Measurements from ENCODE around the gene PISD. TPM values are rescaled to one million over a fixed set of nuclear protein-coding genes. Genes with fewer than 3 reads are reported as not detected.
A peak's percentile ranks its signal among the peaks of the same experiment; 100 is the strongest.
"Not testable (repeated sequence)": the region's sequence is repeated elsewhere in the genome, so short reads cannot be mapped to it uniquely, and the experiment has no call there.

PISD gene
- total RNA-seq, 1 experiment from 2014 or later, result 46.1 TPM

- no peak for DNase-seq (ENCODE audit: low spot score)
- in situ Hi-C loops (cut with HindIII; ENCODE audit: low sequenced_read_pairs), result no loop called here
Observed at GRCh38 chr22:31614781-31615490, 47.1 kb downstream of the PISD start.

- in situ Hi-C loops (cut with HindIII; ENCODE audit: low sequenced_read_pairs), result no loop called here
- no peak for DNase-seq (ENCODE audit: low spot score)
Observed at GRCh38 chr22:31613904-31614296, 48.1 kb downstream of the PISD start.

- DNase-seq (ENCODE audit: low spot score), result no peak
- in situ Hi-C loops (cut with HindIII; ENCODE audit: low sequenced_read_pairs), result no loop called here
Observed at GRCh38 chr22:31613286-31613903, 48.6 kb downstream of the PISD start.

- in situ Hi-C loops (cut with HindIII; ENCODE audit: low sequenced_read_pairs), result no loop called here
- no peak for DNase-seq (ENCODE audit: low spot score)
Observed at GRCh38 chr22:31612891-31613285, 49.1 kb downstream of the PISD start.

- in situ Hi-C loops (cut with HindIII; ENCODE audit: low sequenced_read_pairs), result no loop called here
- no peak for DNase-seq (ENCODE audit: low spot score)
Observed at GRCh38 chr22:31611061-31611760, 50.8 kb downstream of the PISD start.

GRCh38 chr22:31610611-31611010, 51.4 kb downstream of the PISD start:
- DNase-seq (ENCODE audit: low spot score), result no peak
- in situ Hi-C loops (cut with HindIII; ENCODE audit: low sequenced_read_pairs), result no loop called here

GRCh38 chr22:31609716-31610115, 52.3 kb downstream of the PISD start:
- in situ Hi-C loops (cut with HindIII; ENCODE audit: low sequenced_read_pairs), result no loop called here

GRCh38 chr22:31607696-31608095, 54.3 kb downstream of the PISD start:
- in situ Hi-C loops (cut with HindIII; ENCODE audit: low sequenced_read_pairs), result no loop called here
- no peak for DNase-seq (ENCODE audit: low spot score)

More at GRCh38 chr22:31609716-31610115, 52.3 kb downstream of the PISD start:
- no peak for DNase-seq (ENCODE audit: low spot score)

- DNase-seq (ENCODE audit: low spot score), result peak; percentile 88
- in situ Hi-C loops (cut with HindIII; ENCODE audit: low sequenced_read_pairs), result no loop called here
Observed at GRCh38 chr22:31605851-31606585, 56.0 kb downstream of the PISD start.

GRCh38 chr22:31604746-31605705, 57.0 kb downstream of the PISD start:
- DNase-seq (ENCODE audit: low spot score), result peak; percentile 46
- in situ Hi-C loops (cut with HindIII; ENCODE audit: low sequenced_read_pairs), result no loop called here

- in situ Hi-C loops (cut with HindIII; ENCODE audit: low sequenced_read_pairs), result no loop called here
- DNase-seq (ENCODE audit: low spot score), result peak; percentile 68
Observed at GRCh38 chr22:31604137-31604705, 57.8 kb downstream of the PISD start.

- peak; percentile 65 for DNase-seq (ENCODE audit: low spot score)
- in situ Hi-C loops (cut with HindIII; ENCODE audit: low sequenced_read_pairs), result no loop called here
Observed at GRCh38 chr22:31603574-31603973, 58.4 kb downstream of the PISD start.

GRCh38 chr22:31603081-31603525, 58.9 kb downstream of the PISD start:
- in situ Hi-C loops (cut with HindIII; ENCODE audit: low sequenced_read_pairs), result no loop called here
- DNase-seq (ENCODE audit: low spot score), result no peak

- in situ Hi-C loops (cut with HindIII; ENCODE audit: low sequenced_read_pairs), result no loop called here
- DNase-seq (ENCODE audit: low spot score), result no peak
Observed at GRCh38 chr22:31602259-31602952, 59.6 kb downstream of the PISD start.

GRCh38 chr22:31595271-31595670, 66.7 kb downstream of the PISD start:
- in situ Hi-C loops (cut with HindIII; ENCODE audit: low sequenced_read_pairs), result no loop called here

GRCh38 chr22:31590161-31590560, 71.9 kb downstream of the PISD start:
- in situ Hi-C loops (cut with HindIII; ENCODE audit: low sequenced_read_pairs); DNase-seq (ENCODE audit: low spot score): not testable (repeated sequence)

More at GRCh38 chr22:31595271-31595670, 66.7 kb downstream of the PISD start:
- DNase-seq (ENCODE audit: low spot score), result no peak

- no peak for DNase-seq (ENCODE audit: low spot score)
- in situ Hi-C loops (cut with HindIII; ENCODE audit: low sequenced_read_pairs), result no loop called here
Observed at GRCh38 chr22:31588970-31589675, 72.9 kb downstream of the PISD start.

Data from G401 (cell line).